Stimulated activated CD4-positive, alpha-beta T cell treated with anti-CD3 and anti-CD28 coated beads, Interleukin-4, amount 100 ng/mL, for 48 hours (primary cell): ENCODE results near the gene FAM169A.
A peak's percentile ranks its signal among the peaks of the same experiment; 100 is the strongest.
"Not testable (repeated sequence)": the region's sequence is repeated elsewhere in the genome, so short reads cannot be mapped to it uniquely, and the experiment has no call there.

Source experiments
- DNase-seq, 2 donors: peaks; one replicate each; pipeline ENCODE4 v3.0.0-alpha.2; 2020; ENCODE audit warnings: low read depth in 2 of 2

Gene FAM169A

GRCh38 chr5:74865804-74866595 lies at the start of gene FAM169A:
Gene FAM169A (minus strand): TSS chr5:74866387. CDS start chr5:74841676, 24,711 bp downstream.
- DNase-seq, result peak; percentile 25 to 27

- DNase-seq, result no peak
These were observed 49.3 kb upstream of the FAM169A start for GRCh38 chr5:74915488-74915887.

- DNase-seq, result not testable (repeated sequence)
These were observed 45.2 kb upstream of the FAM169A start for GRCh38 chr5:74911421-74911820.

GRCh38 chr5:74909888-74910287 lies 43.7 kb upstream of the FAM169A start:
- not testable (repeated sequence) for DNase-seq

GRCh38 chr5:74908237-74908636 lies 42.0 kb upstream of the FAM169A start:
- not testable (repeated sequence) for DNase-seq

GRCh38 chr5:74904713-74905112 lies 38.5 kb upstream of the FAM169A start:
- DNase-seq, result not testable (repeated sequence)

- peak in 1 of 2 donors; percentile 8 for DNase-seq
These were observed 37.1 kb upstream of the FAM169A start for GRCh38 chr5:74903165-74903787.

GRCh38 chr5:74897049-74897448 lies 30.9 kb upstream of the FAM169A start:
- DNase-seq, result no peak

- DNase-seq, result no peak
These were observed 29.7 kb upstream of the FAM169A start for GRCh38 chr5:74895906-74896305.

GRCh38 chr5:74894351-74894750 lies 28.2 kb upstream of the FAM169A start:
- DNase-seq, result no peak

GRCh38 chr5:74892921-74893320 lies 26.7 kb upstream of the FAM169A start:
- DNase-seq, result no peak

GRCh38 chr5:74889523-74890105 lies 23.4 kb upstream of the FAM169A start:
- DNase-seq, result no peak

- DNase-seq, result no peak
These were observed 21.9 kb upstream of the FAM169A start for GRCh38 chr5:74888117-74888516.

GRCh38 chr5:74885170-74885569 lies 19.0 kb upstream of the FAM169A start:
- DNase-seq, result no peak

GRCh38 chr5:74882379-74883134 lies 16.4 kb upstream of the FAM169A start:
- DNase-seq, result not testable (repeated sequence)

- DNase-seq, result no peak
These were observed 11.6 kb upstream of the FAM169A start for GRCh38 chr5:74877624-74878304.

GRCh38 chr5:74875994-74876791 lies 10.0 kb upstream of the FAM169A start:
- no peak for DNase-seq

GRCh38 chr5:74873525-74874249 lies 7.5 kb upstream of the FAM169A start:
- no peak for DNase-seq

GRCh38 chr5:74870299-74871067 lies 4.3 kb upstream of the FAM169A start:
- DNase-seq, result no peak
